GM12872 (cell line): ENCODE measurements around the gene LONRF3.

Experiments used
- TF ChIP-seq, protein P1 (sequence below): IDR thresholded peaks from 3 replicates; pipeline ENCODE4 v1.5.1; 2011; ENCODE audit warnings: low read depth, mild to moderate bottlenecking, low read length, moderate library complexity; ENCODE audit not compliant: insufficient read depth

The LONRF3 gene

DNA sequence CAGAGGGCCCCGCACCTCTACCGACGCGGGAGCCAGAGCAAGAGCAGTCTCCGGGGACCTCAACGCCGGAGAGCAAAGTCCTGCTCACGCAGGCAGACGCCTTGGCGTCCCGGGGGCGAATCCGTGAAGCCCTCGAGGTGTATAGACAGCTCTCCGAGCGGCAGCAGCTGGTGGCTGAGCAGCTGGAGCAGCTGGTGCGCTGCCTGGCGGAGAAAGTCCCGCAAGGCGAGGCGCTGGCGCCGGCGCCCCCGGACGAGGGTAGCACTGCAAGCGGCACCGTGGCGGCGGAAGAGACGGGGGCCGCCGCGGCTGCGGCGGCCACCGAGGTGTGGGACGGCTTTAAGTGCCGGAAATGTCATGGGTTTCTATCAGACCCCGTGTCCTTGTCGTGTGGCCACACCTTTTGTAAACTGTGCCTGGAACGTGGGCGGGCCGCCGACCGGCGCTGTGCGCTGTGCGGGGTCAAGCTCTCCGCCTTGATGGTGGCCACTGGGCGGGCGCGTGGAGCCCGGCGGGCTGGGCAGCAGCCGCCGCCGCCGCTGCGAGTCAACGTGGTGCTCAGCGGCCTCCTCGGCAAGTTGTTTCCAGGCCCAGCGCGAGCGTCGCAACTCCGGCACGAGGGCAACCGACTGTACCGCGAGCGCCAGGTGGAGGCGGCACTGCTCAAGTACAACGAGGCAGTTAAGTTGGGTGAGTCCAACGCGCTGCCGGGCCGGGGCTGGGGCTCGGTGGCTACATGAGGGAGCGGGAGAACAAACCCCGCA, 672 bp downstream of the LONRF3 start:
- TF ChIP-seq, protein P1, sequence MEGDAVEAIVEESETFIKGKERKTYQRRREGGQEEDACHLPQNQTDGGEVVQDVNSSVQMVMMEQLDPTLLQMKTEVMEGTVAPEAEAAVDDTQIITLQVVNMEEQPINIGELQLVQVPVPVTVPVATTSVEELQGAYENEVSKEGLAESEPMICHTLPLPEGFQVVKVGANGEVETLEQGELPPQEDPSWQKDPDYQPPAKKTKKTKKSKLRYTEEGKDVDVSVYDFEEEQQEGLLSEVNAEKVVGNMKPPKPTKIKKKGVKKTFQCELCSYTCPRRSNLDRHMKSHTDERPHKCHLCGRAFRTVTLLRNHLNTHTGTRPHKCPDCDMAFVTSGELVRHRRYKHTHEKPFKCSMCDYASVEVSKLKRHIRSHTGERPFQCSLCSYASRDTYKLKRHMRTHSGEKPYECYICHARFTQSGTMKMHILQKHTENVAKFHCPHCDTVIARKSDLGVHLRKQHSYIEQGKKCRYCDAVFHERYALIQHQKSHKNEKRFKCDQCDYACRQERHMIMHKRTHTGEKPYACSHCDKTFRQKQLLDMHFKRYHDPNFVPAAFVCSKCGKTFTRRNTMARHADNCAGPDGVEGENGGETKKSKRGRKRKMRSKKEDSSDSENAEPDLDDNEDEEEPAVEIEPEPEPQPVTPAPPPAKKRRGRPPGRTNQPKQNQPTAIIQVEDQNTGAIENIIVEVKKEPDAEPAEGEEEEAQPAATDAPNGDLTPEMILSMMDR = no peak

DNA sequence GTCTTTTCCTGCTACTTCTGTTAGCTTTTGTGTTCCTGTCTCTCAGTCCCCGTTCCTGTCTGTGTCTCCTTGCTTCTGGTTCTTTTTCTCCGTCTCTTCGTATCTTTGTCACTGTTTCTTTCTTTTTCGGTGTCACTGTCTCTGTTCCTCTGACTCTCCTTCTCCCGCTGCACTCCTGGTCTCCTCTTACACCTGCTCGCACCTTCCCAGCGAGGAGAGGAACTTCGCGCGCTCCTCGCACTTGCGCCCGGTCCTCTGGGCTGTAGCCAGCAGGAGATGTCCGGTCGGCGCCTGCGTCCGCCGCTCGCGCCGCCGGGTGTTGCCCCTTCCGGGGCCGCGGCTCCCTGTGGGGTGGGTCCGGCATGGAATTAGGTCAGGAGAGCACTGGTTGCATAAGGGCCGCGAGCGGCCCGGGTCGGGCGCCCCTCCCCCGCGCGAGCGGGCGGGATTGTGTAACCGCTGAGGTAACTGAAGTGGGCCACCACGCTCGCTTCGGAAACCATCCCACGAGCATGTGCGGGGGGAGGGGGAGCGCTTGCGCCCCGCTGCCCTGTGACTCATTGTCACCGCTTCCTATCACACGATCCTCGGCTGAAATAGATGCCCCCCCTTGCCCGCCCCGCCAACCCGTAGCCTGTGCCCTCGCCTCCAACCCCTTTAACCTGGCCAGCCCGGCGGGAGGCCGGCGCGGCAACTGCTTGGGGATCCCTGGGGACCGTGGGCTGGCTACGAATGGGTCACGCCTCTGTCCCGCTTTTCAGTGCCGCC, 1.6 kb downstream of the LONRF3 start:
- TF ChIP-seq, protein P1 = no peak

DNA sequence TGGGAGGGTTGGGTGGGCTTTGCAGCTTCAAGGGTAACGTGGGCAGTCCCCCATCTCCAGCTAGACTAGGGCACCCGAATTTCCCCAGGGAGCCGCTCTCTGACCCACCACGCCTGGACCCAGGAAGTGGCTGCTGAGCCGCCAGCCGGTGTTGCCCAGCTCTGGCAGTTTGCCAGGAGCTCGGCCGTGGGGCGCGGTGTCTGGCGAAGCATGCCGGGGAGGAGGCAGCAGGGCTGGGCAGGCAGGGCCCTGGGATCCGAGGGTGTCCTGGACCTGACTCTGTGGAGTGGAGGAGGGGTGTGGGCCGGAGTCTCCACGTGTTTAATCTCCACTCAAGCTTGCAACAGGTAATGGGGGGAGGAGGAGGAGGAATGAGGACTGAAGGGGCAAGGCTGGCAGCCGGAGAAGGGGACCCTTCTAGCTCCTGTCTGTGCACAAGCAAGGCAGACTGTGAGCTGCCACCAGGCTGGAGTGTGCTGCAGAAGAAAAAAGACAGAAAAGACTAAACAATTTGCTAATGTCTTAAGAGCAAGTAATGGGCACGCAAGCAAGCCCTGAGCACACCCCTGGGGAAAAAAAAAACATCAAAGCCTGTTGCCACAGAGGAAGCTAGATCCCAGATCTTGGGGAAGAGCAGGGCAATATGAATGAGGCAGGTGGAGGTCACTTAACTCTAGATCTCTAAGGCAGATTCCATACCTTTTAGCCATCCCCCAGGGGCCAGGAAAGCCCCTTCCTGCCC, 2.4 kb downstream of the LONRF3 start:
- TF ChIP-seq, protein P1 = no peak

DNA sequence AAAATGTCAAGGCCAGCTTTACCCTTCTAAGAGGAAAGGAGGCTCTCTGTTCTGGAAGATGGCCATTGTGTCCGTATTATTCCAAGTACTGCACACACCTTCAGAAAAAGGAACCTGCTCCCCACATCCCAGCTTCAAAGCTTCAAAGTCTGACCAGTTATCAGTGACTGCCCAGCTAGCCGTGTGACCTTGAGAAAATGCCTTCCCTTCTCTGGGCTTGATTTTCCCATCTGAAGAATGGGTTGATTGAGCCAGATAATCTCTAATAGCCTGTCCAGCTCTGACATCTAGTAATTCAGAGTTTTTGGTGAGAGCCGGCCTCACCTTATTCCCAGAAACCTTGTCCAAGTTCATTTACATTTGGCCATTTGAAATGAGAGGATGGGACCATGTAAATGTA, 3.0 kb downstream of the LONRF3 start:
- TF ChIP-seq, protein P1 = no peak

DNA sequence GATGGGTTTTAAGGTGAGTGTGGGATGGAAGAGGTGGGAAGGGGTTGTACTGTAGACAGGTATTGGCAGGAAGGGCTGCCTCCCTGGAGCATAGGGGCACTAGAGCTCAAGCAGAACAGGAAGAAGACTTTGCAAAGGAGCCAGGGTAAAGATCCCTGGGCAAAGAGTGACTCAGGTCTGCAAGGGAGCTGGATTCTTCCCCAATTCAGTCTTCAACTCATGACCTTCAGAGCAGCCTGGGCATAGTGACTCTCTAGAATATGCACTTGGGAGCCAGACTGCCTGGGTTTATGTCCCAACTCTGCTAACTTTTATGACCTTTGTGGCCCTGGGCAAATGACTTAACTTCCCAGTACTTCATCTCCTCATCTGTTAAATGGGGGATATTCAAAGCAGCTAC, 4.0 kb downstream of the LONRF3 start:
- TF ChIP-seq, protein P1 = no peak

DNA sequence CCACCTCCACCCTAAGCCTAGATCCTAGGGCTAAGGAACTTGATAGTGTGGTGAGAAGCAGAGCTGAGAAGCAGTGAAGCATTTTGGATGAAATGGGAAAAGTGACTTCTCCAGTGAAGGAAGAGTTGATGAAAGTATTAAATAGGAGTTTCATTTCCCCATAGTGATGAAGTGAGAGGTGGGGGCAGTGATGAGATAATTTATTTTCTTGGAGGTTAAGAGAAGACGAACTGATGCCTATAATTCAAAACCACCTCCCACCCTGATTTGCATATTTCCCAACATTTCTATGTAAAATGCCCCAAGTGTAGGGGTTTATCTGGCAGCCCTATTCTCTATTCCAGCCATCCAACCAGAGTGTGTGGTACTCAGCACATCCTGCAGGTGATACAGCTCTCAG, 6.3 kb downstream of the LONRF3 start:
- TF ChIP-seq, protein P1 = no peak

DNA sequence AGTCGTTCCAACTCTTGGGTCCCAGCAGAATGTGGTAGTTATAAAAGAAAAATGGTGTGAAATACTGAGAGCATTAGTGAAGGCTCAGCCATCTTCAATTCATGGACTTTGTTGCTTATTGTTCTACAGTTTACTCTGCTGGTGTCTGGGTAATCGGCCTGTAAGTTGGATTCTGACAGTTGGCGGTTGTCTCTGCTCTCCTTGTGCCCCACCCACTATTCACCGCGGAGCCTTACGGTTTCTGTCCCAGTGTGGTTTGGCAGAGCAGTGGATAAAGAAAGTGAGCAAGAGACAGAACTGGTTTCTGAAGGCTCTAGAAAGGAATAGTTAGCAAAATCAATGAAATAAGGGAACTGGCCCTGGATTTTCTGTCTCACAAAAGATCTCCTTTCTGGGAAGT, 9.1 kb downstream of the LONRF3 start:
- TF ChIP-seq, protein P1 = no peak
